MCF 10A (cell line): ENCODE data around the gene LTB4R2. TPM values are rescaled to one million over a fixed set of nuclear protein-coding genes. Genes with fewer than 3 reads are reported as not detected.

Experiments
- BruUV-seq: library from RNA; stranded (reverse); fragments of 400-500 nt; replicated peaks from 2 replicates; lab custom pipeline; 2021; lab: Mats Ljungman, UMichigan
- CTCF ChIA-PET: fragments of 300-600 bp; sonication (Branson Sonifier 250); formaldehyde crosslinking; extraction: SDS; loops from one replicate; lab custom pipeline; 2021; ENCODE audit warnings: antibody characterized with exemption, inconsistent platforms; lab: Yijun Ruan, JAX
- POLR2A ChIA-PET: fragments of 300-600, 350-650 bp; sonication (Branson Sonifier 250); formaldehyde crosslinking; extraction: SDS; loops from one replicate; lab custom pipeline; 2020; ENCODE audit warnings: antibody characterized with exemption, inconsistent platforms; lab: Yijun Ruan, JAX
- DNase-seq: peaks from one replicate; pipeline ENCODE4 v3.0.0-alpha.2; 2018; ENCODE audit not compliant: unreplicated experiment
- H3K27ac Mint-ChIP-seq: one replicate; pipeline ENCODE4 v1.8.0; 2022; ENCODE audit warnings: mild to moderate bottlenecking, low read depth, mixed read lengths; ENCODE audit not compliant: unreplicated experiment
- H3K27me3 Mint-ChIP-seq: one replicate; pipeline ENCODE4 v1.8.0; 2022; ENCODE audit warnings: mixed read lengths; ENCODE audit not compliant: insufficient read depth, unreplicated experiment
- H3K36me3 Mint-ChIP-seq: one replicate; pipeline ENCODE4 v1.8.0; 2022; ENCODE audit warnings: mild to moderate bottlenecking, moderate library complexity, mixed read lengths; ENCODE audit not compliant: insufficient read depth, unreplicated experiment
- H3K4me1 Mint-ChIP-seq: one replicate; pipeline ENCODE4 v1.8.0; 2022; ENCODE audit warnings: mixed read lengths; ENCODE audit not compliant: insufficient read depth, unreplicated experiment
- H3K4me3 Mint-ChIP-seq: one replicate; pipeline ENCODE4 v1.8.0; 2022; ENCODE audit warnings: mild to moderate bottlenecking, moderate library complexity, mixed read lengths; ENCODE audit not compliant: unreplicated experiment
- H3K9me3 Mint-ChIP-seq: one replicate; pipeline ENCODE4 v1.8.0; 2022; ENCODE audit warnings: mixed read lengths; ENCODE audit not compliant: unreplicated experiment
- intact Hi-C: fragments of 100-400 bp; cut with micrococcal nuclease; formaldehyde crosslinking; loops from 2 replicates; pipeline ENCODE4 v1.14.1; 2022
- total RNA-seq: library from RNA; stranded (reverse); gene quantifications from 2 replicates; pipeline ENCODE4 v1.2.3, GENCODE V29; 2022
- TF ChIP-seq, protein P1 (sequence below): fragments of 200-600 bp; IDR thresholded peaks from one replicate; pipeline ENCODE4 v1.8.0; 2022; ENCODE audit warnings: antibody characterized with exemption, mild to moderate bottlenecking; ENCODE audit not compliant: unreplicated experiment

LTB4R2 gene
- total RNA-seq, 1 experiment from 2014 or later: 21.7 TPM

DNA sequence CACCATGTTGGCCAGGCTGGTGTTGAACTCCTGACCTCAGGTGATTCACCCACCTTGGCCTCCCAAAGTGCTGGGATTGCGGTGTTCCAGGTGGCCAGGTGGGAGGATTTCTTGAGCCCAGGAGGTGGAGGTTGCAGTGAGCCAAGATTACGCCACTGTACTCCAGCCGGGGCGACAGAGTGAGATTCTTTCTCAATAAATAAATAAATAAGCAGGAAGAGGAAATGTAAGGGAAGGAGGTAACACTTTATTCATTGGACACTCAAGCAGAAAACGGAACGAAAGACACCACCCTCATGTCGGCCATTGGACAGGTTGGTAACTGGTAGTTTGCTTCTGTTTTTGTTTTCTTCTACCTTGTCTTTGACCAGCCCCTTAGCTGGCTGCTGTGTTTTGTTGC is 45.1 kb downstream of the LTB4R2 start:
- peak; percentile 75 for DNase-seq
- Mint-ChIP-seq H3K4me1 (peaks cover 18% of the 10 kb centered on the region), H3K9me3 (no peaks in the 10 kb centered on the region), H3K27me3 (peaks cover 5% of the 10 kb centered on the region), H3K36me3 (no peaks in the 10 kb centered on the region), H3K27ac (no peak overlapping the region), H3K4me3 (no peak overlapping the region)
- TF ChIP-seq, protein P1, sequence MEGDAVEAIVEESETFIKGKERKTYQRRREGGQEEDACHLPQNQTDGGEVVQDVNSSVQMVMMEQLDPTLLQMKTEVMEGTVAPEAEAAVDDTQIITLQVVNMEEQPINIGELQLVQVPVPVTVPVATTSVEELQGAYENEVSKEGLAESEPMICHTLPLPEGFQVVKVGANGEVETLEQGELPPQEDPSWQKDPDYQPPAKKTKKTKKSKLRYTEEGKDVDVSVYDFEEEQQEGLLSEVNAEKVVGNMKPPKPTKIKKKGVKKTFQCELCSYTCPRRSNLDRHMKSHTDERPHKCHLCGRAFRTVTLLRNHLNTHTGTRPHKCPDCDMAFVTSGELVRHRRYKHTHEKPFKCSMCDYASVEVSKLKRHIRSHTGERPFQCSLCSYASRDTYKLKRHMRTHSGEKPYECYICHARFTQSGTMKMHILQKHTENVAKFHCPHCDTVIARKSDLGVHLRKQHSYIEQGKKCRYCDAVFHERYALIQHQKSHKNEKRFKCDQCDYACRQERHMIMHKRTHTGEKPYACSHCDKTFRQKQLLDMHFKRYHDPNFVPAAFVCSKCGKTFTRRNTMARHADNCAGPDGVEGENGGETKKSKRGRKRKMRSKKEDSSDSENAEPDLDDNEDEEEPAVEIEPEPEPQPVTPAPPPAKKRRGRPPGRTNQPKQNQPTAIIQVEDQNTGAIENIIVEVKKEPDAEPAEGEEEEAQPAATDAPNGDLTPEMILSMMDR: no peak
- intact Hi-C loops: no loop called here
- no TSS peak for BruUV-seq
- ChIA-PET POLR2A (interaction anchor here (1.3 kb wide), 1 partner anchor 11 kb away, joined by 4 read pairs; no protein-coding TSS in a partner anchor), CTCF (interaction anchor here (0.7 to 1.8 kb wide), 3 partner anchors 21 to 77 kb away, joined by 3 to 8 read pairs (median 6); no protein-coding TSS in a partner anchor)

DNA sequence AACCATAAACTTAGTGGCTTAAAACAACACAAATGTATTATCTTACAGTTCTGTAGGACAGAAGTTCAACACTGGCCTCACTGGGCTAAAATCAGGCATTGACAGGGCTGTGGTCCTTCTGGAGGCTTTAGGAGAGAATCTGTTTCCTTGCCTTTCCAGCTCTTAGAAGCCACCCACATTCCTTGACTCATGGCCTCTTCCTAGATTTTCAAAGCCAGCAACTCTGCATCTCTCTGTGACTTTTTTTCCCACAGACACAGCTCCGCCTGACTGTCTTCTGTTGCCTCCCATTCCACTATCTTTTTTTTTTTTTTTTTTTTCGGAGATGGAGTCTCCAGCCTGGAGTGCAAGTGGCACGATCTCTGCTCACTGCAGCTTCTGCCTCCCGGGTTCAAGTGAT is 46.3 kb downstream of the LTB4R2 start:
- BruUV-seq: no TSS peak

DNA sequence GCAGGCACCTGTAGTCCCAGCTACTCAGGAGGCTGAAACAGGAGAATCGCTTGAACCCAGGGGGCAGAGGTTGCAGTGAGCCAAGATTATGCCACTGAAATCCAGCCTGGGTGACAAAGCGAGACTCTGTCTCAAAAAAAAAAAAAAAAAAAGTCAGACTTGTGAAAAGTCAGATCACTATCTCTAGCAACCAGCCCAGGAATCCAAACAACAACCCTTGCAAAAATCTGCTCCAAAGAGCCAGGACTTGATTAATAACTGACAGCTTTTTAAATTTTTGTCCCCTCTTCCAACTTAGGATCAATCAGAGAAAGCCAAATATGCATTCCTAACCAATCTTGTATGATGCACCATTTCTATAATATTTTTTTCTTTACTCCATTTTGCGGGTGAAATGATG is 50.3 kb downstream of the LTB4R2 start:
- Mint-ChIP-seq H3K36me3 (no peaks in the 10 kb centered on the region), H3K4me3 (no peak overlapping the region), H3K27ac (no peak overlapping the region), H3K27me3 (no peaks in the 10 kb centered on the region), H3K4me1 (peaks cover 6% of the 10 kb centered on the region), H3K9me3 (no peaks in the 10 kb centered on the region)
- BruUV-seq: no TSS peak
- DNase-seq: no peak
- CTCF ChIA-PET: interaction anchor here (0.7 to 4.0 kb wide), 4 partner anchors 11 to 71 kb away, joined by 3 to 31 read pairs (median 4); partner anchors contain the start of gene KHNYN
- POLR2A ChIA-PET: interaction anchor here (0.6 to 1.0 kb wide), 2 partner anchors 67 to 71 kb away, joined by 3 to 4 read pairs; no protein-coding TSS in a partner anchor
- intact Hi-C loops: no loop called here
- TF ChIP-seq, protein P1: no peak

More for the DNA sequence above, 46.3 kb downstream of the LTB4R2 start:
- no peak for DNase-seq
- Mint-ChIP-seq H3K4me1 (peaks cover 18% of the 10 kb centered on the region), H3K4me3 (no peak overlapping the region), H3K27ac (no peak overlapping the region), H3K36me3 (no peaks in the 10 kb centered on the region), H3K9me3 (no peaks in the 10 kb centered on the region), H3K27me3 (no peaks in the 10 kb centered on the region)
- POLR2A ChIA-PET: interaction anchor here (0.6 to 1.4 kb wide), 3 partner anchors 69 to 210 kb away, joined by 3 read pairs; partner anchors contain the start of genes CBLN3, KHNYN and PSME2
- intact Hi-C loops: no loop called here
- TF ChIP-seq, protein P1: no peak
- CTCF ChIA-PET: interaction anchor here (0.6 to 1.8 kb wide), 6 partner anchors 10 to 187 kb away, joined by 3 to 8 read pairs (median 4); no protein-coding TSS in a partner anchor

DNA sequence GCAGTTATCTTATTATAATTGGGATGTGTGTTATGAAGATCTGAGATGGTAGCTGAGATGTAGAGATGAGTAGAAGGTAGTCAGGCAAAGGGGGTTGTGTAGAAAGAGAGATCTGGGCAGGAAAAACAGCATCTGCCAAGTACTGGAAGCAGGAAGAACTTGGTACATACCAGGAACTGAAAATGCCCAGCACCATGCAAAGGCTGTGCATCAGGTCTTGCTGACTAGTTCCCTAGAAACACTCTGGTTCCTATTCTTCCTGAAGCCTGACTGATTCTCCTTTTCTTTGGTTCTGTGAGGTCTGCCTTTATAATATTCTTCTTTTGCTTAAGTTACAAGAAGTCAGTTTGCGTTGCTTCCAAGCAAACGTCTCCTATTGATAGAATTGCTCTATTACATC is 51.4 kb downstream of the LTB4R2 start:
- peaks cover 14% of the 10 kb centered on the region for H3K4me1 Mint-ChIP-seq
- BruUV-seq: no TSS peak
- intact Hi-C loops: no loop called here
- ChIA-PET CTCF (interaction anchor here (0.6 to 4.0 kb wide), 8 partner anchors 9 to 209 kb away, joined by 3 to 31 read pairs (median 12); partner anchors contain the start of genes ADCY4, CIDEB and KHNYN), POLR2A (interaction anchor here (1.0 to 1.5 kb wide), 6 partner anchors 9 to 81 kb away, joined by 3 to 7 read pairs (median 3); partner anchors contain the start of gene SDR39U1)
- H3K4me3 Mint-ChIP-seq: no peak overlapping the region
- H3K9me3 Mint-ChIP-seq: no peaks in the 10 kb centered on the region
- H3K36me3 Mint-ChIP-seq: no peaks in the 10 kb centered on the region
- no peak for DNase-seq
- TF ChIP-seq, protein P1: no peak
- H3K27ac Mint-ChIP-seq: no peak overlapping the region
- no peaks in the 10 kb centered on the region for H3K27me3 Mint-ChIP-seq

Other genes starting within 250 kb of the LTB4R2 start
- not detected in 2 replicates for gene CPNE6, start 238.6 kb upstream of the LTB4R2 start, total RNA-seq
- gene PCK2, start 215.8 kb upstream of the LTB4R2 start, total RNA-seq: 64.7 and 112 TPM in 2 replicates
- 38.6 and 48.8 TPM in 2 replicates for gene DCAF11, start 195.4 kb upstream of the LTB4R2 start, total RNA-seq
- 1.3 and 2.1 TPM in 2 replicates for gene NRL, start 195.2 kb upstream of the LTB4R2 start, total RNA-seq
- 0.47 TPM in 1 of 2 replicates, not detected in the other for gene FITM1, start 179.5 kb upstream of the LTB4R2 start, total RNA-seq
- 126 and 135 TPM in 2 replicates for gene PSME1, start 173.9 kb upstream of the LTB4R2 start, total RNA-seq
- gene EMC9, start 168.5 kb upstream of the LTB4R2 start, total RNA-seq: 49.2 and 49.9 TPM in 2 replicates
- 134 and 135 TPM in 2 replicates for gene PSME2, start 163.5 kb upstream of the LTB4R2 start, total RNA-seq
- 62.2 and 67.4 TPM in 2 replicates for gene RNF31, start 162.6 kb upstream of the LTB4R2 start, total RNA-seq
- gene IRF9, start 148.9 kb upstream of the LTB4R2 start, total RNA-seq: 13.6 and 23.8 TPM in 2 replicates
- 6.1 and 12.1 TPM in 2 replicates for gene REC8, start 138.1 kb upstream of the LTB4R2 start, total RNA-seq
- 57.2 and 100 TPM in 2 replicates for gene IPO4, start 121.3 kb upstream of the LTB4R2 start, total RNA-seq
- gene TM9SF1, start 114.7 kb upstream of the LTB4R2 start, total RNA-seq: 67.8 and 103 TPM in 2 replicates
- gene TSSK4, start 104.4 kb upstream of the LTB4R2 start, total RNA-seq: 0.68 and 1.2 TPM in 2 replicates
- gene CHMP4A, start 96.7 kb upstream of the LTB4R2 start, total RNA-seq: 88.6 and 99.0 TPM in 2 replicates
- 11.0 and 20.2 TPM in 2 replicates for gene MDP1, start 94.1 kb upstream of the LTB4R2 start, total RNA-seq
- 233 and 243 TPM in 2 replicates for gene NEDD8, start 77.8 kb upstream of the LTB4R2 start, total RNA-seq
- 77.3 and 79.9 TPM in 2 replicates for gene GMPR2, start 77.2 kb upstream of the LTB4R2 start, total RNA-seq
- 47.3 and 47.6 TPM in 2 replicates for gene TINF2, start 67.5 kb upstream of the LTB4R2 start, total RNA-seq
- 16.9 and 26.2 TPM in 2 replicates for gene TGM1, start 47.0 kb upstream of the LTB4R2 start, total RNA-seq
- gene RABGGTA, start 38.5 kb upstream of the LTB4R2 start, total RNA-seq: 51.7 and 75.0 TPM in 2 replicates
- gene DHRS1, start 10.4 kb upstream of the LTB4R2 start, total RNA-seq: 29.2 and 29.7 TPM in 2 replicates
- gene NOP9, start 10.3 kb upstream of the LTB4R2 start, total RNA-seq: 29.8 and 31.9 TPM in 2 replicates
- 0.52 and 1.3 TPM in 2 replicates for gene CIDEB, start 2.2 kb upstream of the LTB4R2 start, total RNA-seq
- 15.8 and 19.9 TPM in 2 replicates for gene LTB4R, start 1.4 kb downstream of the LTB4R2 start, total RNA-seq
- gene ADCY4, start 24.9 kb downstream of the LTB4R2 start, total RNA-seq: not detected in 2 replicates
- gene RIPK3, start 29.9 kb downstream of the LTB4R2 start, total RNA-seq: not detected in 2 replicates
- 0.23 and 1.7 TPM in 2 replicates for gene NFATC4, start 58.0 kb downstream of the LTB4R2 start, total RNA-seq
- gene NYNRIN, start 88.9 kb downstream of the LTB4R2 start, total RNA-seq: not detected in 2 replicates
- gene CBLN3, start 119.5 kb downstream of the LTB4R2 start, total RNA-seq: 2.4 TPM in 2 replicates
- 63.0 TPM in 2 replicates for gene KHNYN, start 119.8 kb downstream of the LTB4R2 start, total RNA-seq
- 53.2 and 58.7 TPM in 2 replicates for gene SDR39U1, start 132.6 kb downstream of the LTB4R2 start, total RNA-seq
- gene CMA1, start 198.1 kb downstream of the LTB4R2 start, total RNA-seq: not detected in 2 replicates